WTC11 (cell line): ENCODE data around the gene SYCP2.

Source experiments
- ATF1 ChIP-seq: sonication (generic); formaldehyde crosslinking; IDR thresholded peaks from 2 replicates; pipeline ENCODE4 v1.8.1; 2023; ENCODE audit warnings: mild to moderate bottlenecking, moderate library complexity, missing genetic modification reagents
- ATF2 ChIP-seq: sonication (generic); formaldehyde crosslinking; IDR thresholded peaks from 2 replicates; pipeline ENCODE4 v1.8.1; 2022; ENCODE audit warnings: low read depth, missing genetic modification reagents, borderline replicate concordance
- CREM ChIP-seq: sonication (generic); formaldehyde crosslinking; IDR thresholded peaks from 2 replicates; pipeline ENCODE4 v1.8.1; 2022; ENCODE audit warnings: mild to moderate bottlenecking, missing genetic modification reagents, moderate library complexity
- ESRRA ChIP-seq: sonication (generic); formaldehyde crosslinking; IDR thresholded peaks from 2 replicates; pipeline ENCODE4 v1.8.1; 2022; ENCODE audit warnings: mild to moderate bottlenecking, missing genetic modification reagents, borderline replicate concordance
- ETV6 ChIP-seq: sonication (generic); formaldehyde crosslinking; IDR thresholded peaks from 2 replicates; pipeline ENCODE4 v1.8.1; 2022; ENCODE audit warnings: mild to moderate bottlenecking, missing genetic modification reagents
- FOXJ3 ChIP-seq: sonication (generic); formaldehyde crosslinking; IDR thresholded peaks from 2 replicates; pipeline ENCODE4 v1.9.0; 2021; ENCODE audit warnings: missing genetic modification reagents, mild to moderate bottlenecking, borderline replicate concordance
- IRF1 ChIP-seq: sonication (generic); formaldehyde crosslinking; IDR thresholded peaks from 2 replicates; pipeline ENCODE4 v1.8.0; 2023; ENCODE audit warnings: missing genetic modification reagents
- SP1 ChIP-seq: sonication (generic); formaldehyde crosslinking; conservative IDR thresholded peaks from 2 replicates; pipeline ENCODE4 v1.8.1; 2022; ENCODE audit warnings: missing genetic modification reagents
- TCF7 ChIP-seq: sonication (generic); formaldehyde crosslinking; IDR thresholded peaks from 2 replicates; pipeline ENCODE4 v1.8.0; 2022; ENCODE audit warnings: mild to moderate bottlenecking, low read depth, missing genetic modification reagents, moderate library complexity
- ZBTB43 ChIP-seq: sonication (generic); formaldehyde crosslinking; IDR thresholded peaks from 2 replicates; pipeline ENCODE4 v1.8.1; 2023; ENCODE audit warnings: mild to moderate bottlenecking, missing genetic modification reagents
- ZNF138 ChIP-seq: sonication (generic); formaldehyde crosslinking; conservative IDR thresholded peaks from 2 replicates; pipeline ENCODE4 v1.8.1; 2022; ENCODE audit warnings: mild to moderate bottlenecking, moderate library complexity, missing genetic modification reagents
- TF ChIP-seq, protein P1 (sequence below): fragments of 200-600 bp; IDR thresholded peaks from 2 replicates; pipeline ENCODE4 v1.8.0; 2022; ENCODE audit warnings: antibody characterized with exemption

DNA sequence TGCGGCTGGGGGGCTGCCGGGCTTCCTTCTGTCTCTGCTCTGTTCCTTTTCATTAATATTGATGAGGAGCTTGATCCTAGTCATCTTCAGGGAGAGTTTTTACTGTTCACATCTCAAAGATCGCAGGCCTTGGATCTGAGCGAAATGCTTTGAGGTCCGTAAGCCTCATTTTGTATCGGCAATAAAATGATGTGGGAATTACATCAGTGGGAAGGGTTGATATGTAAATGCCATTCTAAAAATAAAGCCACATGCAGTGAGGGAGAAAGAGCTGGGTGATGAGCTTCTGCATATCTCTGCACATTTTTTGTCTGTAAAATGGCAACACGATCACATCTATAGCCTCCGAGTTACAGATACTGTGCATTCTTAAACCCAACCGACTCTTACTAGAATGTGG lies 49.6 kb upstream of the SYCP2 start:
- TF ChIP-seq, protein P1, sequence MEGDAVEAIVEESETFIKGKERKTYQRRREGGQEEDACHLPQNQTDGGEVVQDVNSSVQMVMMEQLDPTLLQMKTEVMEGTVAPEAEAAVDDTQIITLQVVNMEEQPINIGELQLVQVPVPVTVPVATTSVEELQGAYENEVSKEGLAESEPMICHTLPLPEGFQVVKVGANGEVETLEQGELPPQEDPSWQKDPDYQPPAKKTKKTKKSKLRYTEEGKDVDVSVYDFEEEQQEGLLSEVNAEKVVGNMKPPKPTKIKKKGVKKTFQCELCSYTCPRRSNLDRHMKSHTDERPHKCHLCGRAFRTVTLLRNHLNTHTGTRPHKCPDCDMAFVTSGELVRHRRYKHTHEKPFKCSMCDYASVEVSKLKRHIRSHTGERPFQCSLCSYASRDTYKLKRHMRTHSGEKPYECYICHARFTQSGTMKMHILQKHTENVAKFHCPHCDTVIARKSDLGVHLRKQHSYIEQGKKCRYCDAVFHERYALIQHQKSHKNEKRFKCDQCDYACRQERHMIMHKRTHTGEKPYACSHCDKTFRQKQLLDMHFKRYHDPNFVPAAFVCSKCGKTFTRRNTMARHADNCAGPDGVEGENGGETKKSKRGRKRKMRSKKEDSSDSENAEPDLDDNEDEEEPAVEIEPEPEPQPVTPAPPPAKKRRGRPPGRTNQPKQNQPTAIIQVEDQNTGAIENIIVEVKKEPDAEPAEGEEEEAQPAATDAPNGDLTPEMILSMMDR = no peak
- TF ChIP-seq ATF2 = no peak
- no peak for TF ChIP-seq CREM
- no peak for TF ChIP-seq ZNF138 (CRISPR knock-in tag)
- no peak for TF ChIP-seq IRF1 (CRISPR knock-in tag)
- no peak for TF ChIP-seq ETV6 (CRISPR knock-in tag)
- no peak for TF ChIP-seq ESRRA (CRISPR knock-in tag)
- no peak for TF ChIP-seq TCF7 (CRISPR knock-in tag)
- no peak for TF ChIP-seq SP1 (CRISPR knock-in tag)
- TF ChIP-seq ATF1 (CRISPR knock-in tag) = no peak
- no peak for TF ChIP-seq FOXJ3 (CRISPR knock-in tag)
- no peak for TF ChIP-seq ZBTB43 (CRISPR knock-in tag)
